HepG2 (cell line): ENCODE results near the gene ATXN7L3. TPM values are rescaled to one million over a fixed set of nuclear protein-coding genes. Genes with fewer than 3 reads are reported as not detected.

Source experiments
- DZIP1 ChIP-seq: sonication (generic); formaldehyde crosslinking; IDR thresholded peaks from 2 replicates; pipeline ENCODE4 v1.5.0; 2020; ENCODE audit warnings: mild to moderate bottlenecking, missing genetic modification reagents
- GATAD1 ChIP-seq: IDR thresholded peaks from 2 replicates; pipeline ENCODE4 v1.6.1; 2016; ENCODE audit warnings: missing genetic modification reagents, missing compliant biosample characterization
- HDAC1 ChIP-seq: sonication (generic); formaldehyde crosslinking; IDR thresholded peaks from 2 replicates; pipeline ENCODE4 v1.5.1; 2020; ENCODE audit warnings: mild to moderate bottlenecking, missing genetic modification reagents
- KLF9 ChIP-seq: IDR thresholded peaks from 2 replicates; pipeline ENCODE4 v1.6.1; 2016; ENCODE audit warnings: low read depth
- PATZ1 ChIP-seq: sonication (generic); formaldehyde crosslinking; IDR thresholded peaks from 2 replicates; pipeline ENCODE4 v1.4.0; 2020; ENCODE audit warnings: missing genetic modification reagents
- POLR2A ChIP-seq, 2 experiments: IDR thresholded peaks; 2 replicates each; pipeline ENCODE4 v1.6.1; 2011; ENCODE audit warnings: low read depth in 2 of 2, low read length in 2 of 2, mild to moderate bottlenecking in 1 of 2, moderate library complexity in 1 of 2; ENCODE audit not compliant: insufficient read depth in 1 of 2
- RBFOX2 ChIP-seq: fragments of 200-400 bp; formaldehyde crosslinking; IDR thresholded peaks from 2 replicates; pipeline ENCODE4 v1.6.1; 2017; ENCODE audit warnings: low read depth, mild to moderate bottlenecking, low read length
- SIN3A ChIP-seq: IDR thresholded peaks from 2 replicates; pipeline ENCODE4 v1.6.1; 2011; ENCODE audit warnings: low read depth, mild to moderate bottlenecking, control low read depth, low read length, borderline replicate concordance
- SP140L ChIP-seq: sonication (generic); formaldehyde crosslinking; IDR thresholded peaks from 2 replicates; pipeline ENCODE4 v1.4.0; 2020; ENCODE audit warnings: missing genetic modification reagents, borderline replicate concordance
- ZMYM2 ChIP-seq: sonication (generic); formaldehyde crosslinking; IDR thresholded peaks from 2 replicates; pipeline ENCODE4 v1.8.0; 2022; ENCODE audit warnings: mild to moderate bottlenecking, missing genetic modification reagents
- ZNF10 ChIP-seq: sonication (generic); formaldehyde crosslinking; IDR thresholded peaks from 2 replicates; pipeline ENCODE4 v1.4.0; 2020; ENCODE audit warnings: mild to moderate bottlenecking, low read depth, missing genetic modification reagents, borderline replicate concordance
- ZNF3 ChIP-seq: IDR thresholded peaks from 2 replicates; pipeline ENCODE4 v1.7.0; 2017; ENCODE audit warnings: inconsistent platforms
- ZNF441 ChIP-seq: sonication (generic); formaldehyde crosslinking; IDR thresholded peaks from 2 replicates; pipeline ENCODE4 v1.7.0; 2021; ENCODE audit warnings: missing genetic modification reagents, borderline replicate concordance
- ZNF609 ChIP-seq: sonication (generic); formaldehyde crosslinking; IDR thresholded peaks from 2 replicates; pipeline ENCODE4 v1.4.0; 2020; ENCODE audit warnings: mild to moderate bottlenecking, missing genetic modification reagents, borderline replicate concordance
- ZNF768 ChIP-seq: sonication (generic); formaldehyde crosslinking; IDR thresholded peaks from 2 replicates; pipeline ENCODE4 v1.4.0; 2020; ENCODE audit warnings: missing genetic modification reagents
- ZNF790 ChIP-seq: sonication (generic); formaldehyde crosslinking; IDR thresholded peaks from 2 replicates; pipeline ENCODE4 v1.8.0; 2022; ENCODE audit warnings: missing genetic modification reagents, mild to moderate bottlenecking, borderline replicate concordance
- polyA plus RNA-seq, 8 experiments: library from polyadenylated mRNA; depleted of rRNA in 3 of 8; stranded (reverse) in 7 of 8; unstranded in 1 of 8; fragments of >200 nt; fragmentation: Illumina TruSeq in 4 of 8; extraction: Trizol in 4 of 8; gene quantifications; 2 replicates each; pipeline versions ENCODE4 v1.2.1 to v1.2.3, GENCODE V29; 2011 to 2016; ENCODE audit warnings: low read depth in 4 of 8, missing spikeins in 1 of 8, mixed read lengths in 1 of 8; ENCODE audit not compliant: insufficient read depth in 1 of 8
- total RNA-seq, 5 experiments: library from RNA; depleted of rRNA; stranded (reverse); fragments of >200 nt; fragmentation: Illumina TruSeq; extraction: Trizol; gene quantifications; 2 replicates each; pipeline ENCODE4 v1.2.3, GENCODE V29; 2016; ENCODE audit warnings: low read depth in 1 of 5
- TF ChIP-seq, protein P1 (sequence below): sonication (generic); formaldehyde crosslinking; IDR thresholded peaks from 2 replicates; pipeline ENCODE4 v1.8.1; 2023; ENCODE audit warnings: missing genetic modification reagents, mild to moderate bottlenecking, borderline replicate concordance
- TF ChIP-seq, protein P2 (sequence below), 2 experiments: fragments of 450-650 bp in 1 of 2; sonication (generic) in 1 of 2; formaldehyde crosslinking; IDR thresholded peaks; 2 replicates each; pipeline versions ENCODE4 v1.5.0 to v1.8.0; 2020 to 2022; ENCODE audit warnings: mild to moderate bottlenecking in 1 of 2, missing genetic modification reagents in 1 of 2

ATXN7L3 gene
- total and polyA plus RNA-seq, 2 of the 13 experiments (the other 11 are each of a cell fraction or from before 2014, with no cell fraction given) = 44.5 to 59.1 TPM

- TF ChIP-seq, protein P1, sequence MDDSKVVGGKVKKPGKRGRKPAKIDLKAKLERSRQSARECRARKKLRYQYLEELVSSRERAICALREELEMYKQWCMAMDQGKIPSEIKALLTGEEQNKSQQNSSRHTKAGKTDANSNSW (CRISPR knock-in tag) = no peak
- TF ChIP-seq SP140L (CRISPR knock-in tag) (no peak), PATZ1 (peak; percentile 63), RBFOX2 (peak; percentile 60), KLF9 (0 out of 2 replicates have a peak, but pooled peaks have one; percentile 18), POLR2A (IDR thresholded peaks at IDR 0.05; ENCODE audit: insufficient read depth in 1 of 2, low read depth in 2 of 2, low read length in 2 of 2) (peak; percentile 59 to 73), SIN3A (peak; percentile 65; the same call in 1 of the 2 replicates), ZNF10 (CRISPR knock-in tag) (no peak), ZNF609 (0 out of 2 replicates have a peak, but pooled peaks have one; percentile 26), GATAD1 (CRISPR knock-in tag) (no peak), ZNF768 (no peak), DZIP1 (CRISPR knock-in tag) (peak; percentile 29; the same call in 1 of the 2 replicates), ZNF441 (CRISPR knock-in tag) (peak; percentile 39), ZMYM2 (CRISPR knock-in tag) (no peak), ZNF3 (no peak), HDAC1 (CRISPR knock-in tag) (peak; percentile 41), ZNF790 (CRISPR knock-in tag) (peak; percentile 62; the same call in 1 of the 2 replicates)
- TF ChIP-seq, protein P2, sequence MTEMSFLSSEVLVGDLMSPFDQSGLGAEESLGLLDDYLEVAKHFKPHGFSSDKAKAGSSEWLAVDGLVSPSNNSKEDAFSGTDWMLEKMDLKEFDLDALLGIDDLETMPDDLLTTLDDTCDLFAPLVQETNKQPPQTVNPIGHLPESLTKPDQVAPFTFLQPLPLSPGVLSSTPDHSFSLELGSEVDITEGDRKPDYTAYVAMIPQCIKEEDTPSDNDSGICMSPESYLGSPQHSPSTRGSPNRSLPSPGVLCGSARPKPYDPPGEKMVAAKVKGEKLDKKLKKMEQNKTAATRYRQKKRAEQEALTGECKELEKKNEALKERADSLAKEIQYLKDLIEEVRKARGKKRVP (CRISPR knock-in tag; IDR thresholded peaks at IDR 0.05) = 0 out of 4 replicates have a peak, but pooled peaks of 1 of the 2 experiments have one; percentile 28
Observed at GRCh38 chr17:44221084-44221861, 21.6 kb upstream of the ATXN7L3 start (continued).
